ENCODE results near the gene DDX25.
"Not testable (repeated sequence)": the region's sequence is repeated elsewhere in the genome, so short reads cannot be mapped to it uniquely, and the experiment has no call there.

The DDX25 gene

GRCh38 chr11:125904678-125905077 is 370 bp downstream of the DDX25 start:
- DNase-seq (ENCODE audit: low spot score) = no peak

- DNase-seq (ENCODE audit: low spot score) = no peak
Observed at GRCh38 chr11:125910226-125910849, 6.0 kb downstream of the DDX25 start.

- not testable (repeated sequence) for DNase-seq (ENCODE audit: low spot score)
Observed at GRCh38 chr11:125914601-125915000, 10.3 kb downstream of the DDX25 start.

DNA sequence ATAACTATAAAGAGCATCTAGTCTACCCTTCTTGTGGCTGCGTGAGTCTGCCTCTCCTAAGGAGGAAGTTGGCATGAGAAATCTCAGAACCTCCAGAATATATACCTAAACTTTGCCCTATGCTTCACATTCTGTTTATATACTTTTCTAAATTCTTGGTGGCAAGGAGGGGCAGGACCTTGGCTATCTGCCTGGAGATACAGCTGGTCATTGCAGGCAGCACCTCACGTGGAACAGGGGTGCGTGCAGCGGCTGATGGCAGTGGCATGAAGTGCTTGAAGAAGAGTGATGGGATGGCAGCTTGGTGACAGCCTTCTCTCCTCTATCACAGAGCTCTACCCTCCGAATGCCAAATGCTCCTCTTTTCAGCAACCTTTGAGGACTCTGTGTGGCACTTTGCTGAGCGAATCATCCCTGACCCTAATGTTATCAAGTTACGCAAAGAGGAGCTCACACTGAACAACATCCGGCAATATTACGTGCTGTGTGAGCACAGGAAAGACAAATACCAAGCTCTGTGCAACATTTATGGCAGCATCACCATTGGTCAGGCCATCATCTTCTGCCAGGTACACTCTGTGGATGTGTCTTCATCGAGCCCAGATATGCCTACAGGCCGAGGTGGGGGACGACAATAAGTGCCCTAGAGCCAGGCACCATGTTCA is 12.5 kb downstream of the DDX25 start:
- DNase-seq (ENCODE audit: low spot score) = no peak

GRCh38 chr11:125918140-125918840 is 14.0 kb downstream of the DDX25 start:
- DNase-seq (ENCODE audit: low spot score) = no peak

DNA sequence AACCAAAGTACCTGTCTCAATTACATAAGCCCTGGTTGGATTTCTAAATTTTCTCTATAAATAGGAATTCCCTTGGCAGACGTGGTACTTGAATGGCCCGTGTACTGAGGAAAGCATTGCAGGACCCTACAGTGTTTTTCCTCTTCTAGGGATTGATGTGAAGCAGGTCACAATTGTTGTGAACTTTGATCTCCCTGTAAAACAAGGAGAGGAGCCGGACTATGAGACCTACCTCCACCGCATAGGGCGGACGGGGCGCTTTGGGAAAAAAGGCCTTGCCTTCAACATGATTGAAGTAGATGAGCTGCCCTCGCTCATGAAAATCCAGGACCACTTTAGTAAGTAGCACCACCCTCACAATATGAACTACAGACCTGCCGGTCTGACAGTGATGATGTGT is 16.7 kb downstream of the DDX25 start:
- DNase-seq (ENCODE audit: low spot score) = no peak

DNA sequence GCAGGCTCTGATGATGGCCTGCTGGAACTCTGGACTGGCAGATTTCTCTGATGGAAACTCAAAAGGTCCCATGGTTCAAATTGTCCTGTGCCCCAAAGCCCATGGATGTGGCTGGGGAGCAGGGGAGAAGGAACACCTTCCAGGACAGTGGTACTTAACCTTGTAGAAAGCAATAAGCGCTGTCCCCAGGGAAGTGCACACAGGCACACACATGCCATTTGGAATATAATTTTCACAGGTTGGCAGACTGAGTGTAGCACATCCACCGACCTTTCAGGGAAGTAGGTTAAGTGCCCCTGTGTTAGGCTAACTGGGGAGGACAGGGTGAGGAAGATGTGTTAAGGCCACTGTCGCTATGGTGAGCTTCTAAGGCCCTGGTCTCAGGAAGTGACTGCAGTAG is 17.8 kb downstream of the DDX25 start:
- DNase-seq (ENCODE audit: low spot score) = no peak

GRCh38 chr11:125923012-125923579 is 18.8 kb downstream of the DDX25 start:
- DNase-seq (ENCODE audit: low spot score) = peak; percentile 75

DNA sequence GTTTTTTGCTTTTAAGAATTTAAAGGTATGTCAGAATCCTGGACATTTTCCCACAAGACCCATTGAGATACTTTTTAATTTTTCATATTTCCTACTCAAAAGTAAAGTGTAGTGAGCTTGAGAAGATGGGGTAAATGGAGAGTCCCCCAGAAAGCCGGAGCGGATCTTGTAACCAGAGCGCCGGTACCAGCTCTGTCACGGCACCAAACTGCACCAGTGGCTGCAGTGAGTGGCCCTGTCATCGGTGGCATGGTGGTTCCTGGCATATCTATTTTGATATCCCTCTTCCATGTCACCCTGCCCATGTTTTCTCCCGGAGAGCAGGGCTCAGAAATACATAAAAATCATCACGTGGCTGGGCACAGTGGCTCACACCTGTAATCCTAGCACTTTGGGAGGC is 19.3 kb downstream of the DDX25 start:
- no peak for DNase-seq (ENCODE audit: low spot score)

- no peak for DNase-seq (ENCODE audit: low spot score)
Observed at GRCh38 chr11:125924384-125925007, 20.2 kb downstream of the DDX25 start.

- no peak for DNase-seq (ENCODE audit: low spot score)
Observed at GRCh38 chr11:125925247-125925740, 21.0 kb downstream of the DDX25 start.

DNA sequence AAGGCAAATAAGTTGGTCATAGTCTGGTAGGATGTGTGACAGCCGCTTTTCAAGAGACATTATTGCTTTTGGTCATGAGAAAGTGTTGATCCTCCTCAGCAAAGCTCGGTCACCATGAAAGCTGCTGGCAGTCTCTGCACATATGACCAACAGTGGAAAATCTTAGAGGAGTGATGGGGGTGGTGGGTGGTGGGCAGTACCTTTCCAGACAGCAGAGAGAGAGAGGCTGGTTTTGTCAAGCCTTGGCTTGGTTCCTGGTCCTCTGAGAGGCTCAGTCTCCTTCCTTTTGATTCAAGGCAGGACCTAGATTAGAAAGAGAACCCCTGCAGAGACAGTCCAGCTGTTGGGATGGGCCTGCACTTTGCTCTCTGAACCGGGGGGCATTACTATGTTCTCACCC is 21.5 kb downstream of the DDX25 start:
- DNase-seq (ENCODE audit: low spot score) = no peak

GRCh38 chr11:125926682-125927081 is 22.4 kb downstream of the DDX25 start:
- no peak for DNase-seq (ENCODE audit: low spot score)

DNA sequence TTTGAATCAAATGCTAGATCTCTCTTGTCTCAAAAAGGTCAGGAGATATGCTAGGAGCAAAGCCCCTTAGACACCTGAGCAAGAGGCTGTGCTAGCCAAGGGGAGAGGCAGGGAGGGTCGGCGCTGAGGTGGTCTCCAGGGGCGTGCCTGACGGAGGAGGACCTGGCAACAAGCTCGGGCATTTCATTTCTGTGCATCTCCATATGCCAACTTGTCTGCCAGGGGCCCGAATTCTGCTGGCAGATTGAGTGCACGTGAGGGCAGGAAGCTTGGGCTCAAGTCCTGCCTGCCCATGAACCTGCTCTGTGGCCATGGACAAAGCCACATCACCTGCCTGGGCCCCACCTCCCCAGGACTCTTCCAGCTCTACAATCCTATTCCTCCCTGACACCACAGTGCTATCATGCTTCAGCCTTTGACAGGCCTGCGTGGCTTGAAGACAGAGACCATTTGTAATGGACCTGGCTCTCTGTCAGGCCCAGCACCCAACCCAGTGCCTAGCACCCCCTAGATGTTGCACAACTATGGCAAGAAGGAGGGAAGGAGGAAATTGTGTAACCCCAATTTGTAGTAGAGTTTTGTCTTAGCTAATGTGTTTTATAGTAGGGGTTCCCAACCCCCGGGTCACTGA is 25.3 kb downstream of the DDX25 start:
- DNase-seq (ENCODE audit: low spot score) = no peak

GRCh38 chr11:125930076-125930450 is 25.8 kb downstream of the DDX25 start:
- no peak for DNase-seq (ENCODE audit: low spot score)

GRCh38 chr11:125931116-125931515 is 26.8 kb downstream of the DDX25 start:
- DNase-seq (ENCODE audit: low spot score) = no peak

- DNase-seq (ENCODE audit: low spot score) = no peak
Observed at GRCh38 chr11:125931668-125932067, 27.4 kb downstream of the DDX25 start.

DNA sequence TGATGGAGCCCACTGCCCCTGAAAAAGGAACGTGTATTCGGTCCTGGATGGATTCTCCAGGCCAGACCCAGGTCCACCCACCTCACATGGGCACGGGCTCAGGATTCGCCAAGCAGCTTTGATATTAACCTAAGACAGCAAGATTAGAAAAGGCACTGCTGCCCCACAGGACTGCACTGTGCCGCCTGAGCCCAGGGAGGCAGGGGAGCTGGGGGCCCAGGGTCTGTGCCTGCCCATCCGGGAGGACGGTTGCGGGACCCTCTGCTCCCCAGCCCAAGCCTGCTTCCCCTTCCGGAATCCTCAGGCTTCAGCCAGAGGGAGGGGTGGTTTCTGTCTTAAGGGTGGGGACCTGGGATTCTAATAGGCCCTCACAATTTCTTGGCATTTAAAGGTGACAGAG is 28.0 kb downstream of the DDX25 start:
- DNase-seq (ENCODE audit: low spot score) = no peak

GRCh38 chr11:125933030-125933813 is 28.9 kb downstream of the DDX25 start:
- no peak for DNase-seq (ENCODE audit: low spot score)

- DNase-seq (ENCODE audit: low spot score) = no peak
Observed at GRCh38 chr11:125934473-125934872, 30.2 kb downstream of the DDX25 start.

DNA sequence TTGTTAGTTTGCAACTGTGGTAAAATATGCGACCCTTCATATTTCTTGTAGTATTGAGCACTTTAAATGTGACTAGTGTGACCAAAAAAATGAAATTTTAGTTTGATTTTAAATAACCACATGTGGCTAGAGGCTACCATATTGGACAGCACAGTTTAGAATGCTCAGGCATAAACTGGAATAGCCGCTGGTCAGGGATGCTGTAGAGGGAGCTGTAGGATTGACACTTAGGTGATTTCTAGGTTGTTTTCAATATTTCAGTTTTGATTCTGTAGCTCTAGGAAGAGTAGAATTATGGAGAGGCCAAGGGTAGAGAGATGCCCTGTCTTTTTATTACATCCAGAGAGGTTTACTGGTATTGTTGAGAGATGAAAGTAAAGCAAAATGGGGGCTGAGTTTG is 30.7 kb downstream of the DDX25 start:
- no peak for DNase-seq (ENCODE audit: low spot score)
